Measurements from ENCODE around the gene ACSM6. TPM values are rescaled to one million over a fixed set of nuclear protein-coding genes. Genes with fewer than 3 reads are reported as not detected.

ACSM6 gene, protein sequence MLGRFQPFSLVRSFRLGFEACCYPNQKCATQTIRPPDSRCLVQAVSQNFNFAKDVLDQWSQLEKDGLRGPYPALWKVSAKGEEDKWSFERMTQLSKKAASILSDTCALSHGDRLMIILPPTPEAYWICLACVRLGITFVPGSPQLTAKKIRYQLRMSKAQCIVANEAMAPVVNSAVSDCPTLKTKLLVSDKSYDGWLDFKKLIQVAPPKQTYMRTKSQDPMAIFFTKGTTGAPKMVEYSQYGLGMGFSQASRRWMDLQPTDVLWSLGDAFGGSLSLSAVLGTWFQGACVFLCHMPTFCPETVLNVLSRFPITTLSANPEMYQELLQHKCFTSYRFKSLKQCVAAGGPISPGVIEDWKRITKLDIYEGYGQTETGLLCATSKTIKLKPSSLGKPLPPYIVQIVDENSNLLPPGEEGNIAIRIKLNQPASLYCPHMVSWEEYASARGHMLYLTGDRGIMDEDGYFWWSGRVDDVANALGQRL
- total RNA-seq: not detected in 2 replicates

DNA sequence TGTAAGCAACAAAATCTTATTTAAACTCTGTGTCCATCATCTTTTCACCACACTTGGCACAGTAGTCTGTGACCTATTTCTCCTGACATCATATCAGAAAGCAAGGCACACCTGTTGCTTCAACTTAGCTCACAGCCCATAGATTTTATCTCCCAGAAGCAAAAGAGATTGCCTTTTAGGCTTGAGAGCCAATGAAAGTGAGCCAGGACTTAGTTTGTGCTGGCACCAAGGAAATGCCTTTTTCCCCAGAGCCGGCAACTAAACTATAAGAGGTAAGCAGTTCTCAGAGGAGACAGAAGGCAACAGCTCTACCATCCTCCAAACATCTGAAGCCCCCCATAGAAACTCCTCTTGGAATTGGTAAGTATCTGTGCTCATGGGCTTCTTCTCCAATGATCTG is at the start of gene ACSM6:
Gene ACSM6, plus strand, starts transcription at position 295 of the 400 bp plus-strand sequence. CDS start 248 bp downstream, outside the sequence.

Other genes starting within 250 kb of the ACSM6 start
- gene CYP2C8, start 124.7 kb upstream of the ACSM6 start, total RNA-seq: 0.21 TPM in 1 of 2 replicates, not detected in the other
- gene PDLIM1, start 96.8 kb downstream of the ACSM6 start, total RNA-seq: 27.2 and 29.8 TPM in 2 replicates

Measured in tracheal epithelial cell (primary cell).